Endodermal cell (in vitro differentiated cells): Measurements from ENCODE around the gene SEMA5B. TPM values are rescaled to one million over a fixed set of nuclear protein-coding genes. Genes with fewer than 3 reads are reported as not detected.

Experiments
- DNase-seq: peaks from one replicate; pipeline ENCODE4 v3.0.0-alpha.2; 2017
- H3K27ac ChIP-seq: 2 replicates; pipeline ENCODE4 v1.5.1; 2013; ENCODE audit warnings: mild to moderate bottlenecking, low read depth, low read length, moderate library complexity
- H3K27me3 ChIP-seq: 2 replicates; pipeline ENCODE4 v1.6.1; 2013; ENCODE audit warnings: mild to moderate bottlenecking, low read length, moderate library complexity; ENCODE audit not compliant: insufficient read depth, control insufficient read depth, poor library complexity, severe bottlenecking
- H3K36me3 ChIP-seq: 2 replicates; pipeline ENCODE4 v1.7.0; 2013; ENCODE audit warnings: mild to moderate bottlenecking, low read length, moderate library complexity; ENCODE audit not compliant: control insufficient read depth, insufficient read depth
- H3K4me1 ChIP-seq: one replicate; pipeline ENCODE4 v1.7.0; 2013; ENCODE audit warnings: low read length; ENCODE audit not compliant: control insufficient read depth, insufficient read depth
- H3K4me3 ChIP-seq: 2 replicates; pipeline ENCODE4 v1.5.1; 2013; ENCODE audit warnings: mild to moderate bottlenecking, low read length, moderate library complexity
- H3K9ac ChIP-seq: 2 replicates; pipeline ENCODE4 v1.6.1; 2013; ENCODE audit warnings: mild to moderate bottlenecking, low read length, moderate library complexity; ENCODE audit not compliant: poor library complexity, severe bottlenecking; ENCODE audit errors: extremely low read depth
- H3K9me3 ChIP-seq: 2 replicates; pipeline ENCODE4 v1.6.1; 2013; ENCODE audit warnings: mild to moderate bottlenecking, low read length, moderate library complexity; ENCODE audit not compliant: control insufficient read depth
- H3K27ac Mint-ChIP-seq: 2 replicates; pipeline ENCODE4 v1.8.0; 2020; ENCODE audit warnings: mixed read lengths
- H3K27me3 Mint-ChIP-seq: 2 replicates; pipeline ENCODE4 v1.8.0; 2021; ENCODE audit warnings: mild to moderate bottlenecking, mixed read lengths; ENCODE audit not compliant: insufficient read depth
- H3K36me3 Mint-ChIP-seq: 2 replicates; pipeline ENCODE4 v1.8.0; 2020; ENCODE audit warnings: low read depth, mixed read lengths
- H3K4me1 Mint-ChIP-seq: 2 replicates; pipeline ENCODE4 v1.8.0; 2020; ENCODE audit warnings: mixed read lengths
- H3K4me3 Mint-ChIP-seq: 2 replicates; pipeline ENCODE4 v1.8.0; 2020; ENCODE audit warnings: mild to moderate bottlenecking, moderate library complexity, mixed read lengths
- H3K9me3 Mint-ChIP-seq: 2 replicates; pipeline ENCODE4 v1.8.0; 2020; ENCODE audit warnings: mild to moderate bottlenecking, mixed read lengths
- CTCF ChIP-seq: fragments of 200-600 bp; sonication (generic); conservative IDR thresholded peaks from 2 replicates; pipeline ENCODE4 v1.5.0; 2021; ENCODE audit warnings: antibody characterized with exemption, mild to moderate bottlenecking
- WGBS, 2 experiments: methylation state at CpG; one replicate each; pipeline versions ENCODE4 v1.1.5 to v1.1.7; 2013; ENCODE audit warnings: missing lambda C conversion rate in 2 of 2, mixed read lengths in 1 of 2; ENCODE audit not compliant: insufficient coverage in 1 of 2, insufficient read length in 1 of 2; 5-methylcytosine and 5-hydroxymethylcytosine counted together
- total RNA-seq, 2 donors: library from RNA; stranded (reverse); fragmentation: NEBNext Ultra II Directional in 1 of 2; extraction: Animal tissue kit (Norgen Biotek cat#: 25700) in 1 of 2; gene quantifications; 2 replicates in 1 of 2; 3 replicates in 1 of 2; pipeline ENCODE4 v1.2.1, GENCODE V29; 2021

Gene SEMA5B
- total RNA-seq, 2 donors from 2014 or later, result 37.3 to 45.8 TPM

- Histone ChIP-seq H3K27ac (no peak overlapping the region), H3K9ac (no peak overlapping the region), H3K27me3 (no peaks in the 10 kb centered on the region), H3K4me1 (no peaks in the 10 kb centered on the region), H3K4me3 (no peak overlapping the region), H3K9me3 (no peaks in the 10 kb centered on the region), H3K36me3 (no peaks in the 10 kb centered on the region)
- WGBS, 2 experiments, result 95 to 99% methylated on average over 12 to 21 of the region's 21 CpGs
- no peak for DNase-seq
- H3K4me3 Mint-ChIP-seq, result no peak overlapping the region
- peaks cover 1% of the 10 kb centered on the region for H3K9me3 Mint-ChIP-seq
- TF ChIP-seq CTCF, result no peak
- no peak overlapping the region for H3K27ac Mint-ChIP-seq
- no peaks in the 10 kb centered on the region for H3K36me3 Mint-ChIP-seq
- no peaks in the 10 kb centered on the region for H3K27me3 Mint-ChIP-seq
- peaks cover 13% of the 10 kb centered on the region for H3K4me1 Mint-ChIP-seq
Measured at GRCh38 chr3:122892118-122892960, 135.2 kb downstream of the SEMA5B start.

GRCh38 chr3:122890720-122891220 lies 136.8 kb downstream of the SEMA5B start:
- peak; percentile 29 for TF ChIP-seq CTCF
- 90 to 93% methylated on average over 2 to 4 of the region's 4 CpGs for WGBS, 2 experiments
- H3K27ac ChIP-seq, result no peak overlapping the region
- DNase-seq, result no peak
- Mint-ChIP-seq H3K9me3 (peaks cover 1% of the 10 kb centered on the region), H3K27ac (no peak overlapping the region), H3K36me3 (no peaks in the 10 kb centered on the region), H3K4me1 (peaks cover 13% of the 10 kb centered on the region), H3K4me3 (no peak overlapping the region), H3K27me3 (no peaks in the 10 kb centered on the region)
- no peak overlapping the region for H3K4me3 ChIP-seq
- no peak overlapping the region for H3K9ac ChIP-seq
- H3K9me3 ChIP-seq, result no peaks in the 10 kb centered on the region
- H3K27me3 ChIP-seq, result no peaks in the 10 kb centered on the region
- H3K4me1 ChIP-seq, result no peaks in the 10 kb centered on the region
- H3K36me3 ChIP-seq, result no peaks in the 10 kb centered on the region

- H3K4me1 ChIP-seq, result no peaks in the 10 kb centered on the region
- Mint-ChIP-seq H3K27ac (peak overlapping the region; percentile 8), H3K36me3 (no peaks in the 10 kb centered on the region), H3K27me3 (no peaks in the 10 kb centered on the region), H3K4me1 (peaks cover 13% of the 10 kb centered on the region), H3K9me3 (peaks cover 1% of the 10 kb centered on the region), H3K4me3 (no peak overlapping the region)
- TF ChIP-seq CTCF, result no peak
- no peaks in the 10 kb centered on the region for H3K36me3 ChIP-seq
- H3K4me3 ChIP-seq, result no peak overlapping the region
- DNase-seq, result peak; percentile 88
- H3K27ac ChIP-seq, result peak overlapping the region; percentile 30
- 71 to 96% methylated on average over 4 to 6 of the region's 6 CpGs for WGBS, 2 experiments
- no peaks in the 10 kb centered on the region for H3K9me3 ChIP-seq
- no peak overlapping the region for H3K9ac ChIP-seq
- H3K27me3 ChIP-seq, result no peaks in the 10 kb centered on the region
Measured at GRCh38 chr3:122890077-122890719, 137.4 kb downstream of the SEMA5B start.
